HFF-Myc (cell line): Measurements from ENCODE around the gene CAPN2.
"Not testable (repeated sequence)": the region's sequence is repeated elsewhere in the genome, so short reads cannot be mapped to it uniquely, and the experiment has no call there.

Experiments
- DNase-seq: peaks from one replicate; pipeline ENCODE4 v3.0.0-alpha.2; 2011; ENCODE audit warnings: low read depth; ENCODE audit errors: extremely low read depth
- H3K4me3 ChIP-seq: replicated peaks from 2 replicates; pipeline ENCODE4 v1.5.1; 2011; ENCODE audit warnings: low read depth, mild to moderate bottlenecking, control low read depth, low read length
- CTCF ChIP-seq: IDR thresholded peaks from 2 replicates; pipeline ENCODE4 v1.5.1; 2012; ENCODE audit warnings: mild to moderate bottlenecking, low read depth, low read length, control low read depth; ENCODE audit errors: missing control alignments

Gene CAPN2

GRCh38 chr1:223732993-223733798 is 20.9 kb downstream of the CAPN2 start:
- H3K4me3 ChIP-seq = no peak overlapping the region
- no peak for DNase-seq
- no peak for TF ChIP-seq CTCF

- no peak overlapping the region for H3K4me3 ChIP-seq
- no peak for DNase-seq
- TF ChIP-seq CTCF = no peak
Observed at GRCh38 chr1:223733898-223734852, 21.8 kb downstream of the CAPN2 start.

DNA sequence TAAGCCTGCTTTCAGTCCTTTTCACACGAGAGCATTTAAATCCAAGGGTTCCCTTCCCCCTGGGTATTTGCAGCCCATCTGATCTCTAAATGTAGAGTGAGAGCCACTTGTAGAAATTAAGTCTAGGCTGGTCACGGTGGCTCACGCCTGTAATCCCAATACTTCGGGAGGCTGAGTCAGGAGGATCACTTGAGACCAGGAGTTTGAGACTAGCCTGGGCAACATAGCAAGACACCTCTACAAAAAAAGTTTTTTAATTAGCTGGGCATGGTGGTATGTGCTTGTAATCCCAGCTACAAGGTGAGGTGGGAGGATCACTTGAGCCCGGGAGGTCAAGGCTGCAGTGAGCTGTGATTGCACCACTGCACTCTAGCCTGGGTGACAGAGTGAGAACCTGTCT is 24.3 kb downstream of the CAPN2 start:
- not testable (repeated sequence) for H3K4me3 ChIP-seq, DNase-seq

DNA sequence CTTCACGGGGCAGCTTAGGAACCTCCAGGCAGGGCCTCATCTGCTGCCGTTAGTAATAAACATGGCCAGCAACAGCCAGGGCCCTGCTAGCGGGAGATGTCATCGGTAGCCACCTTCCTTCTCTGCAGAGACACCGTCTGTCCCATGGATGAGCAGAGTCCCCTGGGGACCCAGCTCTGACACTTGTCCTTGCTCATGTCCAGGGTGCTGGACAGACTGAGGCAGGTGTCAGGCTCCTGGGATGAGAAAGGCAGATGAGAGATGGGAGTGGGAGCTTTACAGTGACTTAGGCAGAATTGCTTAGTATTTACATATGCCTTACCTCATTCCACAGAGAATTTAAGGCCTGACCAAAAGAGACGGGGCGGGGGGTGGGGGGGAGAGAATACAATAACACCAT is 25.0 kb downstream of the CAPN2 start:
- no peak for TF ChIP-seq CTCF

GRCh38 chr1:223738465-223739365 is 26.4 kb downstream of the CAPN2 start:
- DNase-seq = no peak
- H3K4me3 ChIP-seq = no peak overlapping the region
- no peak for TF ChIP-seq CTCF

More for the DNA sequence above, 25.0 kb downstream of the CAPN2 start:
- H3K4me3 ChIP-seq = no peak overlapping the region
- no peak for DNase-seq

DNA sequence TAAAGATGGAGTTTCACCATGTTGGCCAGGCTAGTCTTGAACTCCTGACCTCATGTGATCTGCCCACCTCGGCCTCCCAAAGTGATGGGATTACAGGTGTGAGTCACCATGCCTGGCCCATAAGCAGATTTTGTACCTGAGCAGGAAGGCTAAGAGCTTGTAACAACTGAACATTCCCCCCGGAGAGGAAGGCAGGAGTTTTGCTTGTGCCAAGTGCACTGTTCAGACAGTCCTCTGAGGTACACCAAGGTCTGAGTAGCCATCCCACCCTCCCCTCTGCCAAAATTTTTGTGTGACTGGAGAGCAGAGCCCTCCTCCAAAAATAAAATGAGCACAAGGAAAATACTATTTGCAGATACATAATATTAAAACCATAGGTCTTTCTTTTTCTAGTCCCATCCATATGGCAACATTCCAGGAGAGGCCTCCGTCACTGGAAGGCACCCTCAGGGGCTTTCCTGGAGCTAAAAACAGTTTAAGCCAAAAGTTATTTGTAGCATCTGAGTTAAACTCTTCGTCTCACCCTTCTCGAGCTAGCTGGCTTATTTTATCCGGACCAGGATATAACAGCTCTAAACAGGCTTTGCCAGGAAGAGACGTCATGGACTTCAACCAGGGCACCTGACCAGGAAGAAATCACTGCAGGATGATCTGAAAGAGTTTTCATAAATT is 27.2 kb downstream of the CAPN2 start:
- H3K4me3 ChIP-seq = no peak overlapping the region
- DNase-seq = no peak
- no peak for TF ChIP-seq CTCF

- DNase-seq, H3K4me3 ChIP-seq: not testable (repeated sequence)
Observed at GRCh38 chr1:223740038-223740736, 27.8 kb downstream of the CAPN2 start.
